Testis (tissue), 3 donors: Measurements from ENCODE around the gene ZNF148. TPM values are rescaled to one million over a fixed set of nuclear protein-coding genes. Genes with fewer than 3 reads are reported as not detected.
"Not testable (repeated sequence)": the region's sequence is repeated elsewhere in the genome, so short reads cannot be mapped to it uniquely, and the experiment has no call there.

Experiments used
- DNase-seq: peaks from one replicate; pipeline ENCODE4 v3.0.0-alpha.2; 2019
- H3K27ac ChIP-seq, 2 donors: fragments of 200-600 bp; sonication (generic); one replicate each; pipeline ENCODE4 v1.5.1; 2019
- H3K27me3 ChIP-seq: fragments of 200-600 bp; sonication (generic); one replicate; pipeline ENCODE4 v1.5.1; 2019
- H3K36me3 ChIP-seq: fragments of 200-600 bp; sonication (generic); one replicate; pipeline ENCODE4 v1.5.1; 2017; ENCODE audit warnings: low read depth; ENCODE audit errors: missing control alignments
- H3K4me1 ChIP-seq: fragments of 200-600 bp; sonication (generic); one replicate; pipeline ENCODE4 v1.5.1; 2019
- H3K4me3 ChIP-seq, 2 donors: fragments of 200-600 bp; sonication (generic); one replicate each; pipeline ENCODE4 v1.5.1; 2017 to 2019
- H3K9me3 ChIP-seq: fragments of 200-600 bp; sonication (generic); one replicate; pipeline ENCODE4 v1.5.1; 2017
- CTCF ChIP-seq, 3 experiments: fragments of 450-650 bp in 2 of 3; fragments of 200-600 bp in 1 of 3; sonication (generic) in 1 of 3; IDR thresholded peaks; one replicate each; pipeline ENCODE4 v1.5.1; 2016 to 2019; ENCODE audit warnings: antibody characterized with exemption in 3 of 3, mild to moderate bottlenecking in 2 of 3, moderate library complexity in 1 of 3
- POLR2A ChIP-seq: fragments of 450-650 bp; IDR thresholded peaks from one replicate; pipeline ENCODE4 v1.6.1; 2017; ENCODE audit warnings: antibody characterized with exemption, mild to moderate bottlenecking, moderate library complexity
- WGBS, 2 donors: methylation state at CpG; one replicate each; pipeline ENCODE4 v1.1.5; 2018; 5-methylcytosine and 5-hydroxymethylcytosine counted together
- intact Hi-C: fragments of 100-400 bp; cut with DNase I; formaldehyde crosslinking; loops from one replicate; pipeline ENCODE4 v1.15.1; 2023; ENCODE audit warnings: low total_unique reads
- polyA plus RNA-seq: library from polyadenylated mRNA; stranded (reverse); fragments of 350-450 nt; fragmentation: Illumina TruSeq; extraction: RNeasy Lipid Tissue Mini Kit (QIAGEN cat#74804); gene quantifications from one replicate; pipeline ENCODE4 v1.2.3, GENCODE V29; 2014; ENCODE audit warnings: low read depth, low replicate concordance; ENCODE audit not compliant: insufficient read depth
- total RNA-seq, 2 donors: library from RNA; depleted of rRNA; stranded (reverse); fragments of >200 nt; gene quantifications; one replicate each; pipeline ENCODE4 v1.2.3, GENCODE V29; 2016

ZNF148 gene
- total and polyA plus RNA-seq, 3 donors from 2014 or later, result 17.6 to 33.6 (median 29.7) TPM

- Histone ChIP-seq H3K4me3 (no peak overlapping the region), H3K4me1 (peaks cover 7% of the 10 kb centered on the region), H3K36me3 (no peaks in the 10 kb centered on the region), H3K9me3 (no peaks in the 10 kb centered on the region), H3K27ac (no peak overlapping the region), H3K27me3 (no peaks in the 10 kb centered on the region)
- no peak for DNase-seq
- TF ChIP-seq CTCF (IDR thresholded peaks at IDR 0.05), result no peak
- no peak for TF ChIP-seq POLR2A
- 91 to 95% methylated on average over 7 of the region's 7 CpGs for WGBS, 2 donors
- intact Hi-C loops, result no loop called here
These were observed 24.0 kb downstream of the ZNF148 start for GRCh38 chr3:125351152-125351551.

- DNase-seq, result no peak
- H3K36me3 ChIP-seq, result no peaks in the 10 kb centered on the region
- H3K27ac ChIP-seq, result no peak overlapping the region
- H3K4me3 ChIP-seq, result no peak overlapping the region
- no peak for TF ChIP-seq POLR2A
- no peak for TF ChIP-seq CTCF (IDR thresholded peaks at IDR 0.05)
- no peaks in the 10 kb centered on the region for H3K9me3 ChIP-seq
- WGBS, 2 donors, result 81 to 95% methylated on average over 5 of the region's 5 CpGs
- intact Hi-C loops, result no loop called here
- H3K4me1 ChIP-seq, result peaks cover 3% of the 10 kb centered on the region
- no peaks in the 10 kb centered on the region for H3K27me3 ChIP-seq
These were observed 24.5 kb downstream of the ZNF148 start for GRCh38 chr3:125350597-125350996.

- H3K4me3 ChIP-seq, result no peak overlapping the region
- intact Hi-C loops, result no loop called here
- no peak overlapping the region for H3K27ac ChIP-seq
- DNase-seq, result no peak
- no peaks in the 10 kb centered on the region for H3K4me1 ChIP-seq
- H3K27me3 ChIP-seq, result no peaks in the 10 kb centered on the region
- no peaks in the 10 kb centered on the region for H3K9me3 ChIP-seq
- no peaks in the 10 kb centered on the region for H3K36me3 ChIP-seq
- TF ChIP-seq POLR2A, result no peak
- no peak for TF ChIP-seq CTCF (IDR thresholded peaks at IDR 0.05)
These were observed 25.5 kb downstream of the ZNF148 start for GRCh38 chr3:125349556-125350165.

- no peaks in the 10 kb centered on the region for H3K4me1 ChIP-seq
- WGBS, 2 donors, result 96 to 97% methylated on average over 3 of the region's 3 CpGs
- TF ChIP-seq CTCF (IDR thresholded peaks at IDR 0.05) (no peak), POLR2A (no peak)
- no peaks in the 10 kb centered on the region for H3K9me3 ChIP-seq
- H3K4me3 ChIP-seq, result no peak overlapping the region
- H3K27ac ChIP-seq, result no peak overlapping the region
- intact Hi-C loops, result no loop called here
- no peak for DNase-seq
- no peaks in the 10 kb centered on the region for H3K27me3 ChIP-seq
- no peaks in the 10 kb centered on the region for H3K36me3 ChIP-seq
These were observed 26.1 kb downstream of the ZNF148 start for GRCh38 chr3:125349055-125349454.

GRCh38 chr3:125343367-125343766 lies 31.8 kb downstream of the ZNF148 start:
- H3K27ac ChIP-seq, H3K9me3 ChIP-seq, H3K4me3 ChIP-seq, H3K27me3 ChIP-seq, DNase-seq, H3K36me3 ChIP-seq, H3K4me1 ChIP-seq, intact Hi-C loops: not testable (repeated sequence)
- 93 to 96% methylated on average over 7 of the region's 7 CpGs for WGBS, 2 donors
